GM19372 (cell line): ENCODE results near the gene ATP6V1A.
"Not testable (repeated sequence)": the region's sequence is repeated elsewhere in the genome, so short reads cannot be mapped to it uniquely, and the experiment has no call there.

Experiments used
- ATAC-seq: cut with Tn5 transposase; IDR thresholded peaks from one replicate; pipeline ENCODE4 v1.9.1; 2021; ENCODE audit warnings: mild to moderate bottlenecking, low read depth, moderate library complexity; ENCODE audit not compliant: unreplicated experiment

Gene ATP6V1A

GRCh38 chr3:113812854-113813253 is 66.0 kb downstream of the ATP6V1A start:
- no peak for ATAC-seq

GRCh38 chr3:113819866-113820265 is 73.0 kb downstream of the ATP6V1A start:
- no peak for ATAC-seq

- ATAC-seq, result no peak
Observed at GRCh38 chr3:113825090-113825489, 78.3 kb downstream of the ATP6V1A start.

- ATAC-seq, result peak; percentile 40
Observed at GRCh38 chr3:113828600-113828999, 81.8 kb downstream of the ATP6V1A start.

GRCh38 chr3:113829576-113830354 is 82.9 kb downstream of the ATP6V1A start:
- ATAC-seq, result no peak

GRCh38 chr3:113831103-113831355 is 84.2 kb downstream of the ATP6V1A start:
- ATAC-seq, result no peak

GRCh38 chr3:113832477-113833164 is 85.8 kb downstream of the ATP6V1A start:
- peak; percentile 53 for ATAC-seq

GRCh38 chr3:113834983-113835382 is 88.1 kb downstream of the ATP6V1A start:
- ATAC-seq, result no peak

GRCh38 chr3:113838631-113839209 is 91.9 kb downstream of the ATP6V1A start, which contains the start of gene GRAMD1C:
TSS of gene GRAMD1C (plus strand) at chr3:113838788. CDS start at chr3:113838910, 122 bp downstream.
- peak; percentile 93 for ATAC-seq

- no peak for ATAC-seq
Observed at GRCh38 chr3:113839551-113839950, 92.7 kb downstream of the ATP6V1A start.

GRCh38 chr3:113844622-113845222 is 97.9 kb downstream of the ATP6V1A start:
- no peak for ATAC-seq

- ATAC-seq, result no peak
Observed at GRCh38 chr3:113847247-113847646, 100.4 kb downstream of the ATP6V1A start.

GRCh38 chr3:113847664-113848461 is 101.0 kb downstream of the ATP6V1A start:
- no peak for ATAC-seq

GRCh38 chr3:113849071-113849470 is 102.2 kb downstream of the ATP6V1A start:
- not testable (repeated sequence) for ATAC-seq

GRCh38 chr3:113849841-113850240 is 103.0 kb downstream of the ATP6V1A start:
- ATAC-seq, result not testable (repeated sequence)

- ATAC-seq, result not testable (repeated sequence)
Observed at GRCh38 chr3:113850391-113850790, 103.6 kb downstream of the ATP6V1A start.

- ATAC-seq, result no peak
Observed at GRCh38 chr3:113852506-113852905, 105.7 kb downstream of the ATP6V1A start.
